CMK (cell line): ENCODE data around the gene SRRT.
A peak's percentile ranks its signal among the peaks of the same experiment; 100 is the strongest.
"Not testable (repeated sequence)": the region's sequence is repeated elsewhere in the genome, so short reads cannot be mapped to it uniquely, and the experiment has no call there.

Experiments used
- DNase-seq: peaks from one replicate; pipeline ENCODE4 v3.0.0-alpha.2; 2010; ENCODE audit warnings: low read depth

Gene SRRT

GRCh38 chr7:100874577-100875355 is at the start of gene SRRT:
Gene SRRT, plus strand, starts transcription at chr7:100875103. Its CDS starts 488 bp downstream, at chr7:100875591.
- DNase-seq, result peak; percentile 98

GRCh38 chr7:100825215-100825671 is 49.7 kb upstream of the SRRT start:
- DNase-seq, result no peak

- DNase-seq, result no peak
Observed at GRCh38 chr7:100825751-100826513, 49.0 kb upstream of the SRRT start.

GRCh38 chr7:100826514-100827329 is 48.2 kb upstream of the SRRT start:
- no peak for DNase-seq

GRCh38 chr7:100827330-100828226 is 47.3 kb upstream of the SRRT start, which contains the start of gene EPHB4:
Gene EPHB4, minus strand, starts transcription at chr7:100827523. Its CDS starts 493 bp downstream, at chr7:100827030.
- peak; percentile 76 for DNase-seq

- no peak for DNase-seq
Observed at GRCh38 chr7:100829150-100829716, 45.7 kb upstream of the SRRT start.

GRCh38 chr7:100830396-100830795 is 44.5 kb upstream of the SRRT start:
- no peak for DNase-seq

GRCh38 chr7:100832281-100832633 is 42.6 kb upstream of the SRRT start:
- DNase-seq, result no peak

GRCh38 chr7:100835903-100836811 is 38.7 kb upstream of the SRRT start:
- DNase-seq, result no peak

GRCh38 chr7:100836812-100837098 is 38.1 kb upstream of the SRRT start:
- no peak for DNase-seq

- DNase-seq, result no peak
Observed at GRCh38 chr7:100837099-100837836, 37.6 kb upstream of the SRRT start.

- no peak for DNase-seq
Observed at GRCh38 chr7:100839361-100839760, 35.5 kb upstream of the SRRT start.

GRCh38 chr7:100840470-100841100 is 34.3 kb upstream of the SRRT start:
- no peak for DNase-seq

- no peak for DNase-seq
Observed at GRCh38 chr7:100847360-100847759, 27.5 kb upstream of the SRRT start.

- DNase-seq, result no peak
Observed at GRCh38 chr7:100852048-100852872, 22.6 kb upstream of the SRRT start, which contains the start of gene SLC12A9. Gene SLC12A9, plus strand, starts transcription at chr7:100852713. Its CDS starts 1,485 bp downstream, at chr7:100854198.

- no peak for DNase-seq
Observed at GRCh38 chr7:100854146-100854895, 20.6 kb upstream of the SRRT start.

GRCh38 chr7:100854899-100855298 is 20.0 kb upstream of the SRRT start:
- DNase-seq, result not testable (repeated sequence)
